H9 (cell line): Measurements from ENCODE around the gene KRT25. TPM values are rescaled to one million over a fixed set of nuclear protein-coding genes. Genes with fewer than 3 reads are reported as not detected.

Source experiments
- DNase-seq: peaks from one replicate; pipeline ENCODE4 v3.0.0-alpha.2; 2017
- H2AFZ ChIP-seq: one replicate; pipeline ENCODE4 v1.6.1; 2013; ENCODE audit warnings: mild to moderate bottlenecking, low read length, control low read depth, moderate library complexity
- H2AK5ac ChIP-seq: 2 replicates; pipeline ENCODE4 v1.6.1; 2013; ENCODE audit warnings: low read length, control low read depth, mixed read lengths; ENCODE audit not compliant: insufficient read length
- H2BK120ac ChIP-seq: one replicate; pipeline ENCODE4 v1.6.1; 2013; ENCODE audit warnings: low read depth, mild to moderate bottlenecking, low read length, control low read depth, inconsistent platforms; ENCODE audit not compliant: poor library complexity, severe bottlenecking
- H2BK12ac ChIP-seq: 2 replicates; pipeline ENCODE4 v1.6.1; 2013; ENCODE audit warnings: low read length, control low read depth, mixed read lengths, low read depth; ENCODE audit not compliant: insufficient read length
- H2BK15ac ChIP-seq: 2 replicates; pipeline ENCODE4 v1.6.1; 2013; ENCODE audit warnings: low read depth, low read length, control low read depth
- H2BK20ac ChIP-seq: one replicate; pipeline ENCODE4 v1.6.1; 2013; ENCODE audit warnings: low read depth, mild to moderate bottlenecking, low read length, control low read depth, inconsistent platforms; ENCODE audit not compliant: poor library complexity, severe bottlenecking
- H2BK5ac ChIP-seq: 2 replicates; pipeline ENCODE4 v1.6.1; 2013; ENCODE audit warnings: low read length, control low read depth, mixed read lengths; ENCODE audit not compliant: insufficient read length
- H3K14ac ChIP-seq: 2 replicates; pipeline ENCODE4 v1.6.1; 2013; ENCODE audit warnings: low read length, control low read depth; ENCODE audit not compliant: insufficient read depth
- H3K18ac ChIP-seq: 2 replicates; pipeline ENCODE4 v1.6.1; 2013; ENCODE audit warnings: low read depth, mild to moderate bottlenecking, mixed read lengths, low read length, control low read depth; ENCODE audit not compliant: insufficient read length
- H3K23ac ChIP-seq: 2 replicates; pipeline ENCODE4 v1.6.1; 2013; ENCODE audit warnings: low read length, control low read depth, mixed read lengths, low read depth; ENCODE audit not compliant: insufficient read length
- H3K23me2 ChIP-seq: 2 replicates; pipeline ENCODE4 v1.6.1; 2013; ENCODE audit warnings: low read depth, mild to moderate bottlenecking, mixed read lengths, low read length, control low read depth; ENCODE audit not compliant: insufficient read length, poor library complexity, severe bottlenecking
- H3K27ac ChIP-seq: 2 replicates; pipeline ENCODE4 v1.5.1; 2013; ENCODE audit warnings: low read length, control low read depth, mixed read lengths, low read depth; ENCODE audit not compliant: insufficient read length
- H3K27me3 ChIP-seq: 2 replicates; pipeline ENCODE4 v1.6.1; 2013; ENCODE audit warnings: low read length, control low read depth, inconsistent platforms; ENCODE audit not compliant: insufficient read depth
- H3K4ac ChIP-seq: 2 replicates; pipeline ENCODE4 v1.6.1; 2013; ENCODE audit warnings: low read depth, mild to moderate bottlenecking, control low read depth, inconsistent platforms, low read length, moderate library complexity
- H3K4me1 ChIP-seq: 2 replicates; pipeline ENCODE4 v1.6.1; 2013; ENCODE audit warnings: low read length, control low read depth, inconsistent platforms; ENCODE audit not compliant: insufficient read depth
- H3K4me2 ChIP-seq: 2 replicates; pipeline ENCODE4 v1.6.1; 2013; ENCODE audit warnings: low read length, control low read depth, mixed read lengths; ENCODE audit not compliant: insufficient read length, insufficient read depth
- H3K56ac ChIP-seq: 2 replicates; pipeline ENCODE4 v1.6.1; 2013; ENCODE audit warnings: low read depth, mild to moderate bottlenecking, mixed read lengths, low read length, control low read depth; ENCODE audit not compliant: insufficient read length
- H3K79me1 ChIP-seq: 2 replicates; pipeline ENCODE4 v1.6.1; 2013; ENCODE audit warnings: low read depth, mild to moderate bottlenecking, moderate library complexity, low read length, control low read depth, inconsistent platforms; ENCODE audit not compliant: insufficient read depth, poor library complexity, severe bottlenecking
- H3K79me2 ChIP-seq: 2 replicates; pipeline ENCODE4 v1.6.1; 2013; ENCODE audit warnings: low read length, control low read depth, inconsistent platforms; ENCODE audit not compliant: insufficient read depth
- H3K9ac ChIP-seq: 2 replicates; pipeline ENCODE4 v1.6.1; 2013; ENCODE audit warnings: low read length, control low read depth, mixed read lengths; ENCODE audit not compliant: insufficient read length; ENCODE audit errors: extremely low read depth
- H3K9me3 ChIP-seq: one replicate; pipeline ENCODE4 v1.6.1; 2013; ENCODE audit warnings: low read depth, low read length, inconsistent platforms; ENCODE audit not compliant: control insufficient read depth
- H3T11ph ChIP-seq: one replicate; pipeline ENCODE4 v1.6.1; 2013; ENCODE audit warnings: mild to moderate bottlenecking, low read length, control low read depth, inconsistent platforms
- H4K20me1 ChIP-seq: one replicate; pipeline ENCODE4 v1.6.1; 2013; ENCODE audit not compliant: control insufficient read depth, insufficient read length, insufficient read depth
- H4K5ac ChIP-seq: 2 replicates; pipeline ENCODE4 v1.6.1; 2013; ENCODE audit warnings: low read depth, mild to moderate bottlenecking, mixed read lengths, low read length, control low read depth; ENCODE audit not compliant: insufficient read length
- H4K8ac ChIP-seq: replicated peaks from 2 replicates; pipeline ENCODE4 v1.6.1; 2013; ENCODE audit warnings: low read length, control low read depth, mixed read lengths, low read depth; ENCODE audit not compliant: insufficient read length
- H4K91ac ChIP-seq: 2 replicates; pipeline ENCODE4 v1.6.1; 2013; ENCODE audit warnings: low read depth, mild to moderate bottlenecking, moderate library complexity, mixed read lengths, low read length, control low read depth; ENCODE audit not compliant: insufficient read length
- H3K27ac Mint-ChIP-seq, 3 experiments: 2 replicates in 2 of 3; 3 replicates in 1 of 3; pipeline ENCODE4 v1.8.0; 2020 to 2021; ENCODE audit warnings: mixed read lengths in 3 of 3, mild to moderate bottlenecking in 1 of 3, moderate library complexity in 1 of 3
- H3K27me3 Mint-ChIP-seq: 2 replicates; pipeline ENCODE4 v1.8.0; 2021; ENCODE audit warnings: low read depth, mild to moderate bottlenecking, moderate library complexity, mixed read lengths
- H3K36me3 Mint-ChIP-seq, 3 experiments: 2 replicates in 2 of 3; 3 replicates in 1 of 3; pipeline ENCODE4 v1.8.0; 2020 to 2021; ENCODE audit warnings: low read depth in 3 of 3, mixed read lengths in 3 of 3; ENCODE audit not compliant: insufficient read depth in 1 of 3
- H3K4me1 Mint-ChIP-seq, 2 experiments: 2 replicates each; pipeline ENCODE4 v1.8.0; 2020; ENCODE audit warnings: mixed read lengths in 2 of 2
- H3K4me3 Mint-ChIP-seq, 2 experiments: 2 replicates in 1 of 2; 3 replicates in 1 of 2; pipeline ENCODE4 v1.8.0; 2020 to 2021; ENCODE audit warnings: mild to moderate bottlenecking in 2 of 2, mixed read lengths in 2 of 2, moderate library complexity in 1 of 2
- H3K9me3 Mint-ChIP-seq, 2 experiments: 2 replicates in 1 of 2; 3 replicates in 1 of 2; pipeline ENCODE4 v1.8.0; 2020; ENCODE audit warnings: mild to moderate bottlenecking in 2 of 2, mixed read lengths in 2 of 2, moderate library complexity in 1 of 2
- WGBS: extraction: QIAGEN DNeasy Blood & Tissue Kit; methylation state at CpG from one replicate; pipeline ENCODE4 v1.1.7; 2013; ENCODE audit warnings: missing lambda C conversion rate, low lambda C conversion rate, mixed read lengths; ENCODE audit not compliant: insufficient read length; ENCODE audit errors: extremely low coverage; 5-methylcytosine and 5-hydroxymethylcytosine counted together
- total RNA-seq: library from RNA; stranded (reverse); gene quantifications from 2 replicates; pipeline ENCODE4 v1.2.1, GENCODE V29; 2021
- TF ChIP-seq, protein P1 (sequence below): fragments of 200-600 bp; sonication (generic); conservative IDR thresholded peaks from 3 replicates; pipeline ENCODE4 v1.8.0; 2021; ENCODE audit warnings: antibody characterized with exemption, mild to moderate bottlenecking

The KRT25 gene
- total RNA-seq, 1 experiment from 2014 or later, result not detected

- DNase-seq, result no peak
- Histone ChIP-seq H4K8ac (no peak overlapping the region), H3K23me2 (no peaks in the 10 kb centered on the region), H4K91ac (no peak overlapping the region), H2BK120ac (no peak overlapping the region), H2BK20ac (no peak overlapping the region), H3K9ac (no peak overlapping the region), H3K23ac (no peak overlapping the region), H3K4me2 (no peak overlapping the region), H3K18ac (no peak overlapping the region), H2AFZ (no peak overlapping the region), H2BK15ac (no peak overlapping the region), H3K79me1 (no peaks in the 10 kb centered on the region), H4K5ac (no peak overlapping the region), H3K27ac (no peak overlapping the region), H3T11ph (no peak overlapping the region), H3K4ac (no peak overlapping the region), H4K20me1 (no peaks in the 10 kb centered on the region), H3K14ac (no peak overlapping the region), H3K9me3 (no peaks in the 10 kb centered on the region), H3K79me2 (no peaks in the 10 kb centered on the region), H2BK5ac (no peak overlapping the region), H2BK12ac (no peak overlapping the region), H3K27me3 (no peaks in the 10 kb centered on the region), H3K56ac (no peak overlapping the region), H2AK5ac (no peak overlapping the region), H3K4me1 (no peaks in the 10 kb centered on the region)
- TF ChIP-seq, protein P1, sequence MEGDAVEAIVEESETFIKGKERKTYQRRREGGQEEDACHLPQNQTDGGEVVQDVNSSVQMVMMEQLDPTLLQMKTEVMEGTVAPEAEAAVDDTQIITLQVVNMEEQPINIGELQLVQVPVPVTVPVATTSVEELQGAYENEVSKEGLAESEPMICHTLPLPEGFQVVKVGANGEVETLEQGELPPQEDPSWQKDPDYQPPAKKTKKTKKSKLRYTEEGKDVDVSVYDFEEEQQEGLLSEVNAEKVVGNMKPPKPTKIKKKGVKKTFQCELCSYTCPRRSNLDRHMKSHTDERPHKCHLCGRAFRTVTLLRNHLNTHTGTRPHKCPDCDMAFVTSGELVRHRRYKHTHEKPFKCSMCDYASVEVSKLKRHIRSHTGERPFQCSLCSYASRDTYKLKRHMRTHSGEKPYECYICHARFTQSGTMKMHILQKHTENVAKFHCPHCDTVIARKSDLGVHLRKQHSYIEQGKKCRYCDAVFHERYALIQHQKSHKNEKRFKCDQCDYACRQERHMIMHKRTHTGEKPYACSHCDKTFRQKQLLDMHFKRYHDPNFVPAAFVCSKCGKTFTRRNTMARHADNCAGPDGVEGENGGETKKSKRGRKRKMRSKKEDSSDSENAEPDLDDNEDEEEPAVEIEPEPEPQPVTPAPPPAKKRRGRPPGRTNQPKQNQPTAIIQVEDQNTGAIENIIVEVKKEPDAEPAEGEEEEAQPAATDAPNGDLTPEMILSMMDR, result no peak
- no CpG with 5 or more reads among the region's 1 CpG for WGBS
- peaks cover 0 to 4% of the 10 kb centered on the region in 2 experiments; a peak in 2 of 5 replicates for H3K9me3 Mint-ChIP-seq
- no peak overlapping the region for H3K27ac Mint-ChIP-seq
- H3K4me3 Mint-ChIP-seq, result no peak overlapping the region
- H3K36me3 Mint-ChIP-seq, result no peaks in the 10 kb centered on the region
- H3K27me3 Mint-ChIP-seq, result peaks cover 28% of the 10 kb centered on the region
- peaks cover 0 to 2% of the 10 kb centered on the region in 2 experiments; a peak in 1 of 4 replicates for H3K4me1 Mint-ChIP-seq
These were observed 45.2 kb upstream of the KRT25 start for GRCh38 chr17:40800381-40800780.
